Raji (cell line): ENCODE results near the gene EDN3.

Source experiments
- POLR2A ChIP-seq: IDR thresholded peaks from 2 replicates; pipeline ENCODE4 v1.6.1; 2011; ENCODE audit warnings: low read depth, low read length, control low read depth; ENCODE audit not compliant: insufficient read depth

EDN3 gene

GRCh38 chr20:59323731-59324130 lies 23.3 kb downstream of the EDN3 start:
- no peak for TF ChIP-seq POLR2A

- TF ChIP-seq POLR2A, result no peak
Measured at GRCh38 chr20:59324521-59325141, 24.2 kb downstream of the EDN3 start.

DNA sequence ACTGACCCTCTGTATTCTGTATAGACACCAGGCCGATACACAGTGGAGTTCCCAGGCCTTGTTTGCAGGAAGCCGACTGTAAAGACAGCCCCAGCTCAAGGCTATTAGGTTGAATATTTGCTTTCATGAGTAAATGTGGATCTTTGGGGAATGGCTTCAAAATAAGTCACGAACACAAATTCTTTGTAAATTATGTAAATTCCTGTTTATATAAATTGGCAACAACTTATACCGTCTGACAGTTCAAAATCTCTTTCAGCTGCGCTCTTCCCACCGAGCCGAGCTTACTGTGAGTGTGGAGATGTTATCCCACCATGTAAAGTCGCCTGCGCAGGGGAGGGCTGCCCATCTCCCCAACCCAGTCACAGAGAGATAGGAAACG lies 24.7 kb downstream of the EDN3 start:
- TF ChIP-seq POLR2A, result no peak

DNA sequence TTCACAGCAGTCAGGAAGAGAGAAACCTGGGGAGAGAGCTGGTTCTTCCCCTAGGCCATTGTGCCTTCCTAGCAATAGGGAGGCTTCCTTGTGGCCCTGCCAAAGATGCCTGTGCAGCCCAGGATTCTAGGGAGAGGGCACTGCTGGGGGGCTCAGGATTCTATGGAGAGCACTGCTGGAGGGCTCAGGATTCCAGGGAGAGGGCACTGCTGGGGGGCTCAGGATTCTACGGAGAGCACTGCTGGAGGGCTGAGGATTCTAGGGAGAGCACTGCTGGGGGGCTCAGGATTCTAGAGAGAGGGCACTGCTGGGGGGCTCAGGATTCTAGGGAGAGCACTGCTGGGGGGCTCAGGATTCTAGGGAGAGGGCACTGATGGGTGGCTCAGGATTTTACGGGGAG lies 25.8 kb downstream of the EDN3 start:
- TF ChIP-seq POLR2A, result no peak

DNA sequence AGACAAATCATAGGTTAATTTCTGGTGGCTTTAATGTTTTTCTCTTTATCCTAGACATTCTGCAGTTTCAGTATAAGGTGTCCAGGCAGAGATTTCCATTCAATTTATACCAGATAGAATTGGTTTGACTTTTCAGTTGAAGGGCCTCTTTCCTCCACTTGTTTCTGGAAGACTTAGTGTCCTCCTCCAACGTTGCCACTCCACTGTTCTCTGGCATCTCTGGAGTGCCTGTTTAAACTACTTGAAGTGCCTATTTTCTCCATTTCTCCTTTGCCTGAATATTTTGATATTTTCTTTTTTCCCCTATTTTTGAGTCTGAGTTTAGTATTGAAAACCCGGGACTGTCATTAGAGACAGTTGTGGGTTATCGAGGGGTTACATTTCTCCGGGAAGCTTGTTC lies 27.7 kb downstream of the EDN3 start:
- TF ChIP-seq POLR2A, result no peak

- TF ChIP-seq POLR2A, result no peak
Measured at GRCh38 chr20:59331721-59332329, 31.4 kb downstream of the EDN3 start.

- TF ChIP-seq POLR2A, result no peak
Measured at GRCh38 chr20:59333260-59333845, 32.9 kb downstream of the EDN3 start.

GRCh38 chr20:59333951-59334350 lies 33.5 kb downstream of the EDN3 start:
- TF ChIP-seq POLR2A, result no peak

- no peak for TF ChIP-seq POLR2A
Measured at GRCh38 chr20:59334651-59335300, 34.4 kb downstream of the EDN3 start.

GRCh38 chr20:59335377-59335776 lies 35.0 kb downstream of the EDN3 start:
- no peak for TF ChIP-seq POLR2A

DNA sequence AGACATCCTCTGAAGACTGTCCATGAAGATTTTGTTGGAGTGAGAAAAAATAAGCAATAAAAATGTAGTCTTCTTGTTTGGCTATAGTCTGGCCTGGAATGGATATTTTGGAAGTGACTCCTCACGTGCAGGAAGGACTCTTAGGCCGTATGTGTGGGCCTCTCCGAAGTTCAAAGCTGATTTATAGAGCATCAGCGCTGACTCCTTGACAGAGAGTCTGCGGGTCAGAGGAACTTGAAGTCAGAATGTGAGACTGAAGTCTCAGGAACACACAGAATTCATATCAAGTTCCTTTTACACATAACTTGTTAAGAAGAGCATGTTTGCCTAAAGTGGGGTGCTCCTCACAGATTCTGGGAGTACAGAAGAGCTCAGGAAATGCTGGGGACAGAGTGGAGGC lies 36.1 kb downstream of the EDN3 start:
- no peak for TF ChIP-seq POLR2A

- no peak for TF ChIP-seq POLR2A
Measured at GRCh38 chr20:59340201-59340885, 39.9 kb downstream of the EDN3 start.

DNA sequence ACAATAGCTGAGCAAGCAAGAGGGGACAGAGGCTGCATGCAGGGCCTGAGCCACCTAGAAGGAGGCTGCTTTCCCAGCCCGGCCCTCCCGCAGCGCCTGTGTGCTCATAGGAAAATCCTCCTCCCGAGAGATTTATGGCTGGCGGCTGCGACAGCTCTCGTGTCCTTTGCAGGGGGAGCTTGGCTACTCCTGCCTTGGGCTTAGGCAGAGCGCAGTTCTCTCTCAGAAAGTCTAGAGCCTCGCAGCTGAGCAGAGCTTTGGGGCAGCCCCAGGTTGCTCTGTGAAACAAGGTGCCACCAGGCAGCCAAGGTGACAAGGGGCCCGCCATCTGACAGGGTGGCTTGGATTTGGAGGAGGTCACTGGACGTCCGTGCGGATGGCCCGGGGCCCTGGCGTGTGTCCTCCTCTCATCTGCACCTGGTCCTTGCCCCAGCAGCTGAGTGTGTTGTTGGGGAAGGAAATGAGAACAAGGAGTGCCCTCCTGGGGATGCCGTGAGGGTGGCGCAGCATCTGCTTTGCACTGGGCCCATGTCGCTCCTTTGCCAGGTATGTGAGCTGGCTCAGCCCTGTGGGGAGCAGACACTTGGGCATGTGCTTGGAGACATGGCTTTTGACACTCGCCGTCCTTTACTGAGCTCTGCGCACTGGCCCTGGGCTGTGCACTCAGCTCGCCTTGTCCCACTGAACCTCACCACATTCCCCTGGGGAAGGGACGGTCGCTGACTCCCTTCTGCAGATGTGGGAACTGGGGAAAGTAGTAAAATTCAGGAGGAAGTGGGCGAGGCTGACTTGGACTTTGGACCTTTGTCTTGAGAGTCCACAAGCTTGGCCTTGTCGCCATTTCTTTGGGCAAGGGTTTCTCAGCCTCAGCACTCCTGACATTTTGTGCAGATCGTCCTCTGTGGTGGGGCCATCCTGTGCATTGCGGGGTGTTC lies 41.9 kb downstream of the EDN3 start:
- TF ChIP-seq POLR2A, result no peak

DNA sequence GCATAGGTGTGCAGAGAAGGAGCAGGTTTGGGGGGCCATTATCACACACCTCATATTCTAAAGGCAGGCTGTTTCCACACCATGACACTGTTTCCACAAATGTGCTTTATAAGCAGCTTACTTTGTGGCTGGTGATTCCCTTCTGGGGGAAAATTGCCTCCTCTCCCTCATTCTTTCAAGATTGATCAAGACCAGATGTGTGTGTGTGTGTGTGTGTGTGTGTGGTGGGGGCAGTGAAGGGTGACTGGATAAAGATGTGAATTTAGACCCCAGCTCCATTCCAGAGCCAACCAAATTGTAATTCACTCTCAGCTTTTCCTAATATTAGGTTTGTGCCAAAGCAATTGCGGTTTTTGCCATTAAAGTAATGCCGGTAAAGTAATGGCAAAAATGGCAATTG lies 45.6 kb downstream of the EDN3 start:
- no peak for TF ChIP-seq POLR2A

DNA sequence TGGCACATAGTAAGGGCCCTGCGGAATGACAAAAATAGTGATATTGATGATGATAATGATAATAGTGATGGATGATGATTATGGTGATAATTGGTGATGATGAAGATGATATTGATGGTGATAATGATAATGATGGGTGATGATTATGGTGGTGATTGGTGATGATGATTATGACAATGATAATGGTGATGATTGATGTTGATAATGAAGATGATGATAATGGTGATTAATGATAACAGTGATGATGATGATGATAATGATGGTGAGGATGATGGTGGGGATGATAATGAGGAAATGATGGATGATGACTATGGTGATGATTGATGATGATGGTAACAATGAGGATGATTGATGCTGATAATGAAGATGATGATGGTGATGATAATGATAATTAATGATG lies 48.9 kb downstream of the EDN3 start:
- no peak for TF ChIP-seq POLR2A
